NCI-H1417 (cell line): Measurements from ENCODE around the gene GNAL.
"Not testable (repeated sequence)": the region's sequence is repeated elsewhere in the genome, so short reads cannot be mapped to it uniquely, and the experiment has no call there.

ENCODE experiments used
- DNase-seq, 3 experiments: peaks; one replicate each; lab custom pipeline; 2025; lab: John Stamatoyannopoulos, UW

GNAL gene

GRCh38 chr18:11669271-11669947, 19.7 kb upstream of the GNAL start:
- peak in 1 of 3 experiments; percentile 65 for DNase-seq

- no peak for DNase-seq
These were observed 19.2 kb upstream of the GNAL start for GRCh38 chr18:11669948-11670275.

- no peak for DNase-seq
These were observed 17.9 kb upstream of the GNAL start for GRCh38 chr18:11671156-11671555.

GRCh38 chr18:11672198-11672597, 16.9 kb upstream of the GNAL start:
- no peak for DNase-seq

GRCh38 chr18:11672846-11673454, 16.1 kb upstream of the GNAL start:
- peak in 1 of 3 experiments; percentile 26 for DNase-seq

GRCh38 chr18:11673560-11673959, 15.5 kb upstream of the GNAL start:
- DNase-seq = no peak

GRCh38 chr18:11674119-11674518, 14.9 kb upstream of the GNAL start:
- no peak for DNase-seq

- DNase-seq = no peak
These were observed 12.7 kb upstream of the GNAL start for GRCh38 chr18:11676386-11676785.

GRCh38 chr18:11676867-11677266, 12.2 kb upstream of the GNAL start:
- DNase-seq = no peak

- no peak for DNase-seq
These were observed 10.9 kb upstream of the GNAL start for GRCh38 chr18:11678211-11678610.

- DNase-seq = peak; percentile 29 to 69 (median 32)
These were observed 853 bp downstream of the GNAL start for GRCh38 chr18:11689669-11690565.

- not testable (repeated sequence) for DNase-seq
These were observed 1.6 kb downstream of the GNAL start for GRCh38 chr18:11690660-11691059.

GRCh38 chr18:11695736-11696135, 6.7 kb downstream of the GNAL start:
- no peak for DNase-seq

- DNase-seq = no peak
These were observed 7.4 kb downstream of the GNAL start for GRCh38 chr18:11696451-11696850.

GRCh38 chr18:11700876-11701275, 11.8 kb downstream of the GNAL start:
- no peak for DNase-seq

- no peak for DNase-seq
These were observed 21.5 kb downstream of the GNAL start for GRCh38 chr18:11710578-11710977.

GRCh38 chr18:11713756-11714155, 24.7 kb downstream of the GNAL start:
- no peak for DNase-seq

GRCh38 chr18:11714244-11714918, 25.3 kb downstream of the GNAL start:
- no peak for DNase-seq

- DNase-seq = not testable (repeated sequence)
These were observed 27.8 kb downstream of the GNAL start for GRCh38 chr18:11716767-11717315.

GRCh38 chr18:11719050-11719449, 30.0 kb downstream of the GNAL start:
- DNase-seq = no peak

- DNase-seq = no peak
These were observed 30.6 kb downstream of the GNAL start for GRCh38 chr18:11719621-11720020.

- DNase-seq = no peak
These were observed 32.7 kb downstream of the GNAL start for GRCh38 chr18:11721720-11722119.
